D721Med (cell line): Measurements from ENCODE around the gene BCO1.
"Not testable (repeated sequence)": the region's sequence is repeated elsewhere in the genome, so short reads cannot be mapped to it uniquely, and the experiment has no call there.

ENCODE experiments used
- DNase-seq: peaks from one replicate; pipeline ENCODE4 v3.0.0; 2011; ENCODE audit warnings: low spot score; ENCODE audit not compliant: insufficient read length
- FAIRE-seq: peaks from 2 replicates; lab custom pipeline; 2011; peaks lifted over from hg19 to GRCh38; lab: Jason Lieb, UNC
- TF ChIP-seq, protein P1 (sequence below): IDR thresholded peaks from 2 replicates; pipeline ENCODE4 v1.5.1; 2012; ENCODE audit warnings: mild to moderate bottlenecking, control low read depth; ENCODE audit not compliant: insufficient read depth; ENCODE audit errors: missing control alignments

Gene BCO1

DNA sequence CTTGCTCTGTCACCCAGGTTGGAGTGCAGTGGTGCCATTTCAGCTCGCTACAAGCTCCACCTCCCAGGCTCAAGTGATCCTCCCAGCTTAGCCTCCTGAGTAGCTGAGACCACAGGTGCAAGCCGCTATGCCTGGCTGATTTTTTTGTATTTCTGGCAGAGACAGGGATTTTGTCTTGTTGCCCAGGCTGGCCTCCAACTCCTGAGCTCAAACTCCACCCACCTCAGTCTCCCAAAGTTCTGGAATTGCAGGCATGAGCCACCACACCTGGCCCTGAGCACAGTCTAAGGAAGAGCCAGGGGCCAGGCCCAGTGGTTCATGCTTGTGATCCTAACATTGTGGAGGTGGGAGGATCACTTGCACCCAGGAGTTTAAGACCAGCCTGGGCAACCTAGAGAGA, 21.8 kb upstream of the BCO1 start:
- TF ChIP-seq, protein P1, sequence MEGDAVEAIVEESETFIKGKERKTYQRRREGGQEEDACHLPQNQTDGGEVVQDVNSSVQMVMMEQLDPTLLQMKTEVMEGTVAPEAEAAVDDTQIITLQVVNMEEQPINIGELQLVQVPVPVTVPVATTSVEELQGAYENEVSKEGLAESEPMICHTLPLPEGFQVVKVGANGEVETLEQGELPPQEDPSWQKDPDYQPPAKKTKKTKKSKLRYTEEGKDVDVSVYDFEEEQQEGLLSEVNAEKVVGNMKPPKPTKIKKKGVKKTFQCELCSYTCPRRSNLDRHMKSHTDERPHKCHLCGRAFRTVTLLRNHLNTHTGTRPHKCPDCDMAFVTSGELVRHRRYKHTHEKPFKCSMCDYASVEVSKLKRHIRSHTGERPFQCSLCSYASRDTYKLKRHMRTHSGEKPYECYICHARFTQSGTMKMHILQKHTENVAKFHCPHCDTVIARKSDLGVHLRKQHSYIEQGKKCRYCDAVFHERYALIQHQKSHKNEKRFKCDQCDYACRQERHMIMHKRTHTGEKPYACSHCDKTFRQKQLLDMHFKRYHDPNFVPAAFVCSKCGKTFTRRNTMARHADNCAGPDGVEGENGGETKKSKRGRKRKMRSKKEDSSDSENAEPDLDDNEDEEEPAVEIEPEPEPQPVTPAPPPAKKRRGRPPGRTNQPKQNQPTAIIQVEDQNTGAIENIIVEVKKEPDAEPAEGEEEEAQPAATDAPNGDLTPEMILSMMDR = no peak
- no peak for DNase-seq
- no peak for FAIRE-seq

DNA sequence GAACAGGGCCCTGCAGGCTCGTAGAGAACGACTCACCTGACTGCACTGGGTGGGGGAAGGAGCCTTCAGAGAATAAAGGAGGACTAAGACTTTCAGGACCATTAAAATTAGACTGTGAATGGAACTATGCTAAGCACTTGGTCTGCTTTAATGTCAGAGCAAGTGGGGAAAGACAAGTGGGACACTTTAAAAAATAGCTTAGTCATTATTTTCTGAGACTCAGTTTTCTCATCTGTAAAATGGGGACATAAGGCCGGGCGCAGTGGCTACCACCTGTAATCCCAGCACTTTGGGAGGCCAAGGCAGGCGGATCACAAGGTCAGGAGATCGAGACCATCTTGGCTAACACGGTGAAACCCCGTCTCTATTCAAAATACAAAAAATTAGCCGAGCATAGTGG, 19.3 kb upstream of the BCO1 start:
- no peak for DNase-seq
- TF ChIP-seq, protein P1 = no peak
- FAIRE-seq = no peak

DNA sequence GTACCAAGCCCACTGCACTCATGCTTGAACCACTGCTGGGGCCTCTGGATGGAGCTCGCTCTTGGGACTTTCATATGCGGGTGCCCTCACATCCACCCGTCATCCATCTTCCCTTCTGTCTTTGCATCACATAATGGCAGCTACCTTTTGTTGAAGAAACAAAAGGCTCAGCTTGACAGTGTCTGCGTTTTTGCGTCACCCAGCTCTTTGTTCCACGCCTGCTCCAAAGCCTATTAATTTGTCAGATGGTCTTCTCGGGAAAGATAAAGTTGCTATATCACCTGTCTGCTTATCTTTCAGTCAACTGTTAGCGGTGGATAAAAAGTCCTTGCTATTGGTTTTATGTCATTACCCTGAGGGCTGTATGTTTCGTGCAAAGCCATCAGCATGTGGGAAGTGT, 18.1 kb upstream of the BCO1 start:
- no peak for FAIRE-seq
- no peak for DNase-seq
- TF ChIP-seq, protein P1 = no peak

DNA sequence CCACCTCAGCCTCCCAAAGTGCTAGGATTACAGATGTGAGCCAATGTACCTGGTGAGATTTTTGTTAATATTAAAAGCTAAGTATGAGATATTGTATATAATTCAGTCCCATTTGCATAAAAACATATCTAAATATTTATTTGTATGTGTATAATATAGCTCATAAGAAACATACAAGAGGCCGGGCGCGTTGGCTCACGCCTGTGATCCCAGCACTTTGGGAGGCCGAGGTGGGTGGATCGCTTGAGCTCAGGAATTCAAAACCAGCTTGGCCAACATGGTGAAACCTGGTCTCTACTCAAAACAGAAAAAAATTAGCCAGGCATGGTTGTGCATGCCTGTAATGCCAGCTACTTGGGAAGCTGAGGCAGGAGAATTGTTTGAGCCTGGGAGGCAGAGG, 16.8 kb upstream of the BCO1 start:
- TF ChIP-seq, protein P1 = no peak
- no peak for FAIRE-seq
- no peak for DNase-seq

DNA sequence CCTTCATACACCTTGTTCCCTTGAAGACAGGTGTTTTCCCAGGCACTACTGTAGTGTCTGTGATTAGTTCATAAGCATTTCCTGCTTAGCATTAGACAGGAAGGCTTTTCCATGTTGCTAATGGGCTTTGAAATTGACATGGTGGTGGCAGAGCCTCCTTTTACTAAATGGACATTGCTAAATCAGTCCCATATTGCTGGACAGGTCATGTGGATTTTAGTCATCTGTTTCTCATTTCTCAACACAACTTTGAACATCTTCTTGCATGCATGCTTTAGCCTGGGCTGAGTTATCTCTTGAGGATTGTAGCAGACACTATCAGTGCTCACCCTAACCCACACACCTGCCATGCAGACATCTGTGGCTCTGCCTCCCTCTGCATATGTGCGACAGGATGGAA, 13.7 kb upstream of the BCO1 start:
- TF ChIP-seq, protein P1 = no peak
- DNase-seq (no peak), FAIRE-seq (no peak)

DNA sequence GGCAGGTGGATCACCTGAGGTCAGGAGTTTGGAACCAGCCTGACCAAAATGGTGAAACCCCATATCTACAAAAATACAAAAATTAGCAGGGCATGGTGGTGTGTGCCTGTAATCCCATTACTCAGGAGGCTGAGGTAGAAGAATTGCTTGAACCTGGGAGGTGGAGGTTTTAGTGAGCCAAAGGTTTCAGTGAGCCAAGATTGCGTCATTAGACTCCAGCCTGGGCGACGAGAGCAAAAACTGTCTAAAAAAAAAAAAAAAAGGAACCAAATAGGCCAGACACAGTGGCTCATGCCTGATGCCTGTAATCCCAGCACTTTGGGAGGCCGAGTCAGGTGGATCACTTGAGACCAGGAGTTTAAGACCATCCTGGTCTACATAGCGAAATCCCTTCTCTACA, 12.8 kb upstream of the BCO1 start:
- FAIRE-seq, DNase-seq: not testable (repeated sequence)

DNA sequence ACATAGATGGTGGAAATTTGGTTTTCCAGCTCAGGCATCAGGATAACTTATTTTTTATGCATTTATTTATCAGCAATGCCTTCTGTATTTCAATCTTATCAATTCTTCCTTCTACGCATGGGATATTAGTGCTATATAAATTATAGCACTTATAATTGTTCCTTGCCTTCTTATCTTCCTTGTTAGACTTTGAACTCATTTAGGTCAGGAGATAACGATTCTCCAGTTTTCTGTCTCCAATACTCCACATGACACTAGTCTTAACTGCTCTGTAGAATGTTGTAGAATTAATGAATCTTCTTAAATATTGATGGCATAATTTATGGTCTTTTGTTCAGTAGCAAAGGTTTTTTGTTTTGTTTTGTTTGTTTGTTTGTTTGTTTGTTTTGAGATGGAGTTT, 10.7 kb upstream of the BCO1 start:
- no peak for DNase-seq
- no peak for FAIRE-seq
- TF ChIP-seq, protein P1 = no peak

DNA sequence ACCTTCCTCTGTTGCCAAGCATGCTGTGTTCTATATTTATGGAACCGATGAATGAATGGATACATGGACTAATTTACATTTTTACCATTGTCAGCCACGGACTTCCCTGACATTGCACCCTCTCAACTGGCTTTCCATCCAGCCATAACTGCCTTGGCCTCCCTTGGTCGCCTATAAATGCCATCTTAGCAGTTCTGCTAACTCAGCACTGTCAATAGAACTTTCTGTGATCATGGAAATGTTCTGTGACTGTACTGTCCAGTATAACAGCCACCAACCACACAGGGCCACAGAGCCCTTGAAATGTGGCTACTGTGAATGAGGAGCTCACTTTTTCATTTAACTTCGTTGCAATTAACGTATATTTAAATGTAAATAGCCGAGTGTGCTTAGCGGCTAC, 8.7 kb upstream of the BCO1 start:
- TF ChIP-seq, protein P1 = no peak
- FAIRE-seq (no peak), DNase-seq (no peak)
